Spleen (tissue), 7 donors: ENCODE measurements around the gene CCDC200.

Experiments used
- CTCF ChIP-seq, 11 experiments: fragments of 200-600 bp in 7 of 11; fragments of 450-650 bp in 4 of 11; sonication (generic) in 4 of 11; IDR thresholded peaks in 8 of 11; conservative IDR thresholded peaks in 3 of 11; 1 replicate in 7 of 11; 2 replicates in 4 of 11; pipeline versions ENCODE4 v1.4.0 to v1.8.0; 2016 to 2021; ENCODE audit warnings: antibody characterized with exemption in 11 of 11, inconsistent platforms in 4 of 11, mild to moderate bottlenecking in 1 of 11
- POLR2A ChIP-seq, 3 donors: fragments of 450-650 bp; IDR thresholded peaks; one replicate each; pipeline ENCODE4 v1.5.1; 2017; ENCODE audit warnings: antibody characterized with exemption in 3 of 3, mild to moderate bottlenecking in 1 of 3
- POLR2AphosphoS5 ChIP-seq, 3 donors: sonication (generic); formaldehyde crosslinking; IDR thresholded peaks; one replicate each; pipeline ENCODE4 v1.5.1; 2017; ENCODE audit warnings: antibody characterized with exemption in 3 of 3
- donor health status: DM: no; HTN: no; CAD: no; lungs with moderate emphysema.
- donor health status: DM: no; HTN: no; CAD: no.
- donor health status: DM: no; HTN: no; CAD: no.

- no peak for TF ChIP-seq POLR2A (IDR thresholded peaks at IDR 0.05)
- TF ChIP-seq CTCF (IDR thresholded peaks at IDR 0.05 in 8 of 11, conservative IDR thresholded peaks at IDR 0.05 in 3 of 11): no peak
- TF ChIP-seq POLR2AphosphoS5 (IDR thresholded peaks at IDR 0.05): no peak
Observed at GRCh38 chr17:43216369-43216761, 12.1 kb downstream of the CCDC200 start.
